SK-N-SH (cell line): ENCODE data around the gene PLCB1. TPM values are rescaled to one million over a fixed set of nuclear protein-coding genes. Genes with fewer than 3 reads are reported as not detected.

Experiments
- CTCF ChIA-PET: fragments of 300-600, 350-600 bp; formaldehyde crosslinking; extraction: SDS; loops from one replicate; lab custom pipeline; 2021; lab: Yijun Ruan, JAX
- POLR2A ChIA-PET: fragments of 350-600 bp; sonication (Branson Sonifier 250); formaldehyde crosslinking; extraction: SDS; loops from one replicate; lab custom pipeline; 2020; ENCODE audit warnings: antibody characterized with exemption, inconsistent platforms; lab: Yijun Ruan, JAX
- DNase-seq: peaks from one replicate; pipeline ENCODE4 v3.0.0; 2012
- H2AFZ ChIP-seq: fragments of 200-600 bp; sonication (generic); 2 replicates; pipeline ENCODE4 v1.8.1; 2016; ENCODE audit warnings: antibody characterized with exemption, mild to moderate bottlenecking, low read depth
- H3F3A ChIP-seq: fragments of 200-600 bp; sonication (generic); replicated peaks from 2 replicates; pipeline ENCODE3; 2016; ENCODE audit warnings: antibody characterized with exemption, mild to moderate bottlenecking; ENCODE audit not compliant: insufficient read depth
- H3K27ac ChIP-seq, 2 experiments: fragments of 200-500 bp in 1 of 2; fragments of 200-600 bp in 1 of 2; sonication (Bioruptor generic) in 1 of 2; sonication (generic), shearing (Covaris generic) in 1 of 2; 2 replicates each; pipeline versions ENCODE4 v1.5.1 to v1.6.1; 2014 to 2016; ENCODE audit warnings: low read depth in 2 of 2, inconsistent platforms in 1 of 2, low read length in 1 of 2, mild to moderate bottlenecking in 1 of 2, mixed read lengths in 1 of 2
- H3K27me3 ChIP-seq: fragments of 200-600 bp; sonication (generic), shearing (Covaris generic); 2 replicates; pipeline ENCODE4 v1.6.1; 2016; ENCODE audit warnings: mixed run types; ENCODE audit not compliant: insufficient read depth
- H3K36me3 ChIP-seq, 2 experiments: fragments of 200-500 bp in 1 of 2; fragments of 200-600 bp in 1 of 2; sonication (Bioruptor generic) in 1 of 2; sonication (generic) in 1 of 2; replicated peaks in 1 of 2; 2 replicates each; pipeline versions ENCODE3 to v1.5.1; 2014 to 2016; ENCODE audit warnings: low read length in 1 of 2, mild to moderate bottlenecking in 1 of 2; ENCODE audit not compliant: insufficient read depth in 2 of 2, control insufficient read depth in 1 of 2
- H3K4me1 ChIP-seq, 2 experiments: fragments of 200-500 bp in 1 of 2; fragments of 200-600 bp in 1 of 2; sonication (Bioruptor generic) in 1 of 2; sonication (generic), shearing (Covaris generic) in 1 of 2; 2 replicates each; pipeline versions ENCODE4 v1.5.1 to v1.6.1; 2014 to 2016; ENCODE audit warnings: low read depth in 1 of 2, low read length in 1 of 2, mixed run types in 1 of 2; ENCODE audit not compliant: insufficient read depth in 2 of 2, control insufficient read depth in 1 of 2
- H3K4me2 ChIP-seq: fragments of 200-600 bp; sonication (generic), shearing (Covaris generic); 2 replicates; pipeline ENCODE4 v1.6.1; 2017; ENCODE audit warnings: mixed run types
- H3K4me3 ChIP-seq, 2 experiments: fragments of 200-500 bp in 1 of 2; fragments of 200-600 bp in 1 of 2; sonication (Bioruptor generic) in 1 of 2; sonication (generic), shearing (Covaris generic) in 1 of 2; 2 replicates each; pipeline versions ENCODE4 v1.5.1 to v1.8.1; 2014 to 2016; ENCODE audit warnings: low read depth in 2 of 2, inconsistent platforms in 1 of 2, low read length in 1 of 2, mild to moderate bottlenecking in 1 of 2, mixed read lengths in 1 of 2, moderate library complexity in 1 of 2
- H3K79me2 ChIP-seq: fragments of 200-600 bp; sonication (generic); 2 replicates; pipeline ENCODE4 v1.8.1; 2017; ENCODE audit warnings: mild to moderate bottlenecking; ENCODE audit not compliant: insufficient read depth
- H3K9ac ChIP-seq: fragments of 200-600 bp; sonication (generic); 2 replicates; pipeline ENCODE4 v1.6.1; 2017; ENCODE audit warnings: mixed run types
- H3K9me2 ChIP-seq: fragments of 200-600 bp; sonication (generic); 2 replicates; pipeline ENCODE4 v1.6.1; 2017; ENCODE audit warnings: mixed run types
- H3K9me3 ChIP-seq: fragments of 200-600 bp; sonication (generic); 2 replicates; pipeline ENCODE4 v1.6.1; 2017; ENCODE audit warnings: mixed run types, mild to moderate bottlenecking, moderate library complexity
- H4K20me1 ChIP-seq: fragments of 200-600 bp; sonication (generic); 2 replicates; pipeline ENCODE4 v1.6.1; 2017; ENCODE audit warnings: mild to moderate bottlenecking, mixed run types; ENCODE audit not compliant: insufficient read depth
- CHD2 ChIP-seq: fragments of 150-350 bp; IDR thresholded peaks from 2 replicates; pipeline ENCODE4 v1.6.1; 2018; ENCODE audit warnings: low read length; ENCODE audit not compliant: partially characterized antibody
- EZH2phosphoT487 ChIP-seq: fragments of 200-600 bp; sonication (generic); IDR thresholded peaks from 2 replicates; pipeline ENCODE4 v1.6.1; 2017; ENCODE audit warnings: low read depth, mixed run types, mild to moderate bottlenecking, antibody characterized with exemption, moderate library complexity, borderline replicate concordance
- FOSL2 ChIP-seq: IDR thresholded peaks from 2 replicates; pipeline ENCODE4 v1.4.0; 2012; ENCODE audit warnings: low read depth, mild to moderate bottlenecking, moderate library complexity, borderline replicate concordance
- GATA2 ChIP-seq: sonication (generic); formaldehyde crosslinking; IDR thresholded peaks from 2 replicates; pipeline ENCODE4 v1.5.0; 2020; ENCODE audit warnings: mild to moderate bottlenecking, missing genetic modification reagents
- JUND ChIP-seq: IDR thresholded peaks from 2 replicates; pipeline ENCODE4 v1.4.0; 2012
- MXI1 ChIP-seq: IDR thresholded peaks from 2 replicates; pipeline ENCODE4 v1.6.1; 2012; ENCODE audit warnings: mild to moderate bottlenecking, low read depth, low read length, improper control_type of control experiment
- NRF1 ChIP-seq: IDR thresholded peaks from 2 replicates; pipeline ENCODE4 v1.6.1; 2012; ENCODE audit warnings: low read depth, mild to moderate bottlenecking, low read length
- POLR2AphosphoS5 ChIP-seq: IDR thresholded peaks from 2 replicates; pipeline ENCODE4 v1.6.1; 2012; ENCODE audit warnings: low read depth, low read length
- RAD21 ChIP-seq: IDR thresholded peaks from 2 replicates; pipeline ENCODE4 v1.6.1; 2012; ENCODE audit warnings: mild to moderate bottlenecking, low read length
- RFX5 ChIP-seq: IDR thresholded peaks from 2 replicates; pipeline ENCODE4 v1.6.1; 2012; ENCODE audit warnings: mild to moderate bottlenecking, improper control_type of control experiment, low read length
- RXRA ChIP-seq: IDR thresholded peaks from 2 replicates; pipeline ENCODE4 v1.4.0; 2012; ENCODE audit warnings: low read depth, mild to moderate bottlenecking, borderline replicate concordance
- TAF1 ChIP-seq: IDR thresholded peaks from 2 replicates; pipeline ENCODE4 v1.6.1; 2012; ENCODE audit warnings: low read depth, mild to moderate bottlenecking, low read length, moderate library complexity, borderline replicate concordance
- TCF12 ChIP-seq: IDR thresholded peaks from 2 replicates; pipeline ENCODE4 v1.4.0; 2012
- polyA plus RNA-seq, 3 experiments: library from polyadenylated mRNA; depleted of rRNA; stranded (reverse); fragments of >200 nt; gene quantifications; 2 replicates each; pipeline ENCODE4 v1.2.3, GENCODE V29; 2012
- TF ChIP-seq, protein P1 (sequence below): fragments of 150-350 bp; IDR thresholded peaks from 2 replicates; pipeline ENCODE4 v1.6.1; 2016; ENCODE audit warnings: mild to moderate bottlenecking, low read depth, low read length
- TF ChIP-seq, protein P2 (sequence below): IDR thresholded peaks from 2 replicates; pipeline ENCODE4 v1.6.1; 2012; ENCODE audit warnings: mild to moderate bottlenecking, low read depth, low read length, moderate library complexity
- TF ChIP-seq, protein P3 (sequence below): IDR thresholded peaks from 2 replicates; pipeline ENCODE4 v1.4.0; 2012; ENCODE audit warnings: low read depth, borderline replicate concordance
- TF ChIP-seq, protein P4 (sequence below): fragments of 150-350 bp; IDR thresholded peaks from 2 replicates; pipeline ENCODE4 v1.6.1; 2017; ENCODE audit warnings: antibody characterized with exemption, low read length, low read depth, borderline replicate concordance

PLCB1 gene
- polyA plus RNA-seq, 1 of the 3 experiments (the other 2 are of a cell fraction) = 10.5 TPM

DNA sequence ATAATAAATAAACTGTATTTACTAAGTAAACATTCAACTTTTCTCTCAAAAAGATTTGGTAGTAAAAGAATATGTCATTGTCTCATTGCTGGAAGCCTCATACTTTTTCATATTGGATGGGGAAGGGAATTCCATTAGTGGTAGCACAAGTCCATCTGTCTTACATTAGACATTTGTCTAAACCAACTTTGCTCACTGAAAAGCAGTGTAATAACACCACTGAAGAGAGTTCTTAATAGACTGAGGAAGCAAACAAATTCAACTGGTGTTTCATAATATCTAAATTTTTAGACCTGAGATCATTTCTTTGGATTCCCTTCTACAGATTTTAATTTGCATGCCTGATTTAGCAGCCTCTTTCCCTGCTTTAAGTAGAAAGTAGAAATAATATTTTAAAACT lies 62.7 kb downstream of the PLCB1 start:
- no peak for DNase-seq
- Histone ChIP-seq H3K9me3 (0 out of 2 replicates have a peak, but pooled peaks cover 5% of the 10 kb centered on the region), H3K4me1 (peaks cover 0 to 5% of the 10 kb centered on the region in 2 experiments; a peak in 2 of 4 replicates), H3K9me2 (no peaks in the 10 kb centered on the region), H4K20me1 (no peaks in the 10 kb centered on the region), H3K9ac (no peak overlapping the region), H3K27me3 (no peaks in the 10 kb centered on the region), H3K27ac (no peak overlapping the region), H3K79me2 (peaks cover 44% of the 10 kb centered on the region), H3K4me2 (no peak overlapping the region), H3K4me3 (no peak overlapping the region), H2AFZ (no peak overlapping the region), H3K36me3 (peaks cover 7 to 15% of the 10 kb centered on the region in 2 experiments), H3F3A (peaks cover 5% of the 10 kb centered on the region)
- TF ChIP-seq JUND = no peak
- TF ChIP-seq, protein P1, sequence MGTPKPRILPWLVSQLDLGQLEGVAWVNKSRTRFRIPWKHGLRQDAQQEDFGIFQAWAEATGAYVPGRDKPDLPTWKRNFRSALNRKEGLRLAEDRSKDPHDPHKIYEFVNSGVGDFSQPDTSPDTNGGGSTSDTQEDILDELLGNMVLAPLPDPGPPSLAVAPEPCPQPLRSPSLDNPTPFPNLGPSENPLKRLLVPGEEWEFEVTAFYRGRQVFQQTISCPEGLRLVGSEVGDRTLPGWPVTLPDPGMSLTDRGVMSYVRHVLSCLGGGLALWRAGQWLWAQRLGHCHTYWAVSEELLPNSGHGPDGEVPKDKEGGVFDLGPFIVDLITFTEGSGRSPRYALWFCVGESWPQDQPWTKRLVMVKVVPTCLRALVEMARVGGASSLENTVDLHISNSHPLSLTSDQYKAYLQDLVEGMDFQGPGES = no peak
- TF ChIP-seq, protein P2, sequence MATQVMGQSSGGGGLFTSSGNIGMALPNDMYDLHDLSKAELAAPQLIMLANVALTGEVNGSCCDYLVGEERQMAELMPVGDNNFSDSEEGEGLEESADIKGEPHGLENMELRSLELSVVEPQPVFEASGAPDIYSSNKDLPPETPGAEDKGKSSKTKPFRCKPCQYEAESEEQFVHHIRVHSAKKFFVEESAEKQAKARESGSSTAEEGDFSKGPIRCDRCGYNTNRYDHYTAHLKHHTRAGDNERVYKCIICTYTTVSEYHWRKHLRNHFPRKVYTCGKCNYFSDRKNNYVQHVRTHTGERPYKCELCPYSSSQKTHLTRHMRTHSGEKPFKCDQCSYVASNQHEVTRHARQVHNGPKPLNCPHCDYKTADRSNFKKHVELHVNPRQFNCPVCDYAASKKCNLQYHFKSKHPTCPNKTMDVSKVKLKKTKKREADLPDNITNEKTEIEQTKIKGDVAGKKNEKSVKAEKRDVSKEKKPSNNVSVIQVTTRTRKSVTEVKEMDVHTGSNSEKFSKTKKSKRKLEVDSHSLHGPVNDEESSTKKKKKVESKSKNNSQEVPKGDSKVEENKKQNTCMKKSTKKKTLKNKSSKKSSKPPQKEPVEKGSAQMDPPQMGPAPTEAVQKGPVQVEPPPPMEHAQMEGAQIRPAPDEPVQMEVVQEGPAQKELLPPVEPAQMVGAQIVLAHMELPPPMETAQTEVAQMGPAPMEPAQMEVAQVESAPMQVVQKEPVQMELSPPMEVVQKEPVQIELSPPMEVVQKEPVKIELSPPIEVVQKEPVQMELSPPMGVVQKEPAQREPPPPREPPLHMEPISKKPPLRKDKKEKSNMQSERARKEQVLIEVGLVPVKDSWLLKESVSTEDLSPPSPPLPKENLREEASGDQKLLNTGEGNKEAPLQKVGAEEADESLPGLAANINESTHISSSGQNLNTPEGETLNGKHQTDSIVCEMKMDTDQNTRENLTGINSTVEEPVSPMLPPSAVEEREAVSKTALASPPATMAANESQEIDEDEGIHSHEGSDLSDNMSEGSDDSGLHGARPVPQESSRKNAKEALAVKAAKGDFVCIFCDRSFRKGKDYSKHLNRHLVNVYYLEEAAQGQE = no peak
- TF ChIP-seq RAD21 = no peak
- no peak for TF ChIP-seq EZH2phosphoT487
- TF ChIP-seq POLR2AphosphoS5 = no peak
- no peak for TF ChIP-seq MXI1
- TF ChIP-seq, protein P3, sequence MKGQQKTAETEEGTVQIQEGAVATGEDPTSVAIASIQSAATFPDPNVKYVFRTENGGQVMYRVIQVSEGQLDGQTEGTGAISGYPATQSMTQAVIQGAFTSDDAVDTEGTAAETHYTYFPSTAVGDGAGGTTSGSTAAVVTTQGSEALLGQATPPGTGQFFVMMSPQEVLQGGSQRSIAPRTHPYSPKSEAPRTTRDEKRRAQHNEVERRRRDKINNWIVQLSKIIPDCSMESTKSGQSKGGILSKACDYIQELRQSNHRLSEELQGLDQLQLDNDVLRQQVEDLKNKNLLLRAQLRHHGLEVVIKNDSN = no peak
- no peak for TF ChIP-seq CHD2
- no peak for TF ChIP-seq FOSL2
- no peak for TF ChIP-seq RFX5
- no peak for TF ChIP-seq TAF1
- TF ChIP-seq RXRA = no peak
- TF ChIP-seq GATA2 = no peak
- no peak for TF ChIP-seq TCF12
- TF ChIP-seq, protein P4, sequence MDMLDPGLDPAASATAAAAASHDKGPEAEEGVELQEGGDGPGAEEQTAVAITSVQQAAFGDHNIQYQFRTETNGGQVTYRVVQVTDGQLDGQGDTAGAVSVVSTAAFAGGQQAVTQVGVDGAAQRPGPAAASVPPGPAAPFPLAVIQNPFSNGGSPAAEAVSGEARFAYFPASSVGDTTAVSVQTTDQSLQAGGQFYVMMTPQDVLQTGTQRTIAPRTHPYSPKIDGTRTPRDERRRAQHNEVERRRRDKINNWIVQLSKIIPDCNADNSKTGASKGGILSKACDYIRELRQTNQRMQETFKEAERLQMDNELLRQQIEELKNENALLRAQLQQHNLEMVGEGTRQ = no peak
- TF ChIP-seq NRF1 = no peak
- POLR2A ChIA-PET = no interaction called here
- CTCF ChIA-PET = no interaction called here
